ENCODE measurements around the gene C9orf72.

- TF ChIP-seq CTCF (conservative IDR thresholded peaks at IDR 0.05; ENCODE audit: low read depth, low read length) = no peak
- TF ChIP-seq POLR2A (IDR thresholded peaks at IDR 0.05; ENCODE audit: low read depth, low read length) = no peak
- no peak for TF ChIP-seq MXI1 (IDR thresholded peaks at IDR 0.05; ENCODE audit: borderline replicate concordance, low read depth, low read length)
- no peak for TF ChIP-seq RCOR1 (IDR thresholded peaks at IDR 0.05; ENCODE audit: insufficient replicate concordance, low read length)
Measured at GRCh38 chr9:27565696-27566095, 7.6 kb downstream of the C9orf72 start.
